A673 (cell line): ENCODE results near the gene GPHA2.

ENCODE experiments used
- CTCF ChIP-seq: fragments of 300-800, 200-600 bp; sonication (generic); conservative IDR thresholded peaks from 2 replicates; pipeline ENCODE4 v1.5.1; 2017; ENCODE audit warnings: low read depth, mild to moderate bottlenecking, antibody characterized with exemption, low read length, moderate library complexity, mixed read lengths
- EZH2 ChIP-seq: fragments of 200-600 bp; sonication (generic); IDR thresholded peaks from 2 replicates; pipeline ENCODE4 v1.6.1; 2017; ENCODE audit warnings: borderline replicate concordance, low read depth, mild to moderate bottlenecking, mixed read lengths, antibody characterized with exemption, low read length; ENCODE audit not compliant: poor library complexity, severe bottlenecking

GRCh38 chr11:64887234-64887756 is 48.4 kb downstream of the GPHA2 start:
- TF ChIP-seq CTCF: no peak
- TF ChIP-seq EZH2: no peak
